LHCN-M2 (cell line): ENCODE results near the gene OLR1. TPM values are rescaled to one million over a fixed set of nuclear protein-coding genes. Genes with fewer than 3 reads are reported as not detected.

Experiments used
- DNase-seq: peaks from one replicate; pipeline ENCODE4 v3.0.0-alpha.2; 2012; ENCODE audit warnings: low read depth
- total RNA-seq: library from RNA; depleted of rRNA; stranded (reverse); fragments of >200 nt; gene quantifications from 2 replicates; pipeline ENCODE4 v1.2.3, GENCODE V29; 2014

Gene OLR1
- total RNA-seq, 1 experiment from 2014 or later: not detected

- DNase-seq: peak; percentile 56
These were observed 18.4 kb downstream of the OLR1 start for GRCh38 chr12:10153271-10154144.

GRCh38 chr12:10151621-10152020 lies 20.3 kb downstream of the OLR1 start:
- DNase-seq: no peak

- no peak for DNase-seq
These were observed 24.1 kb downstream of the OLR1 start for GRCh38 chr12:10147714-10148403.

- DNase-seq: no peak
These were observed 28.8 kb downstream of the OLR1 start for GRCh38 chr12:10142976-10143589.

GRCh38 chr12:10140001-10140400 lies 31.9 kb downstream of the OLR1 start:
- peak; percentile 34 for DNase-seq

GRCh38 chr12:10136637-10137205 lies 35.2 kb downstream of the OLR1 start:
- DNase-seq: no peak

GRCh38 chr12:10135126-10135525 lies 36.8 kb downstream of the OLR1 start:
- DNase-seq: no peak

- DNase-seq: no peak
These were observed 39.0 kb downstream of the OLR1 start for GRCh38 chr12:10132850-10133370.

- no peak for DNase-seq
These were observed 40.7 kb downstream of the OLR1 start for GRCh38 chr12:10131111-10131690.

GRCh38 chr12:10130042-10130441 lies 41.9 kb downstream of the OLR1 start, which contains the start of gene CLEC7A:
Gene CLEC7A (minus strand): TSS chr12:10130199. CDS start chr12:10130082, 117 bp downstream.
- no peak for DNase-seq

- no peak for DNase-seq
These were observed 43.2 kb downstream of the OLR1 start for GRCh38 chr12:10128687-10129086.

GRCh38 chr12:10126413-10126812 lies 45.5 kb downstream of the OLR1 start:
- DNase-seq: no peak

GRCh38 chr12:10122689-10123088 lies 49.2 kb downstream of the OLR1 start:
- DNase-seq: no peak

GRCh38 chr12:10121278-10121677 lies 50.7 kb downstream of the OLR1 start:
- DNase-seq: no peak

GRCh38 chr12:10119066-10119465 lies 52.9 kb downstream of the OLR1 start:
- peak; percentile 14 for DNase-seq

GRCh38 chr12:10115890-10116289 lies 56.0 kb downstream of the OLR1 start:
- DNase-seq: no peak

- no peak for DNase-seq
These were observed 56.6 kb downstream of the OLR1 start for GRCh38 chr12:10115311-10115710.

GRCh38 chr12:10113920-10114319 lies 58.0 kb downstream of the OLR1 start:
- DNase-seq: no peak

GRCh38 chr12:10113075-10113474 lies 58.9 kb downstream of the OLR1 start:
- DNase-seq: no peak

GRCh38 chr12:10111451-10111850 lies 60.5 kb downstream of the OLR1 start:
- DNase-seq: no peak

GRCh38 chr12:10110256-10110844 lies 61.6 kb downstream of the OLR1 start:
- DNase-seq: no peak
